Measurements from ENCODE around the gene DGKA. TPM values are rescaled to one million over a fixed set of nuclear protein-coding genes. Genes with fewer than 3 reads are reported as not detected.

The DGKA gene
- 68.2 TPM for total RNA-seq
- 13.2 TPM for polyA plus RNA-seq (ENCODE audit: insufficient read depth, low read depth, low replicate concordance)
- long read RNA-seq, donor 1 = 0 reads
- long read RNA-seq, donor 2 = 0 reads
- long read RNA-seq, donor 3, partial matches to known transcripts = 0 of 1 reads
- long read RNA-seq, donor 3, other reads (novel, unspliced or antisense) = 0 of 1 reads
- long read RNA-seq, donor 4 = 0 reads
- long read RNA-seq, donor 5 = 0 reads
- long read RNA-seq, donor 6, partial matches to known transcripts = 0 of 1 reads
- long read RNA-seq, donor 6, other reads (novel, unspliced or antisense) = 0 of 1 reads
- long read RNA-seq, donor 7, partial matches to known transcripts = 5 of 18 reads
- long read RNA-seq, donor 7, other reads (novel, unspliced or antisense) = 11 of 18 reads
- long read RNA-seq, donor 8 = 0 reads
- long read RNA-seq, donor 9 = 0 reads
- long read RNA-seq, donor 10, partial matches to known transcripts = 0 of 1 reads
- long read RNA-seq, donor 10, other reads (novel, unspliced or antisense) = 0 of 1 reads

DNA sequence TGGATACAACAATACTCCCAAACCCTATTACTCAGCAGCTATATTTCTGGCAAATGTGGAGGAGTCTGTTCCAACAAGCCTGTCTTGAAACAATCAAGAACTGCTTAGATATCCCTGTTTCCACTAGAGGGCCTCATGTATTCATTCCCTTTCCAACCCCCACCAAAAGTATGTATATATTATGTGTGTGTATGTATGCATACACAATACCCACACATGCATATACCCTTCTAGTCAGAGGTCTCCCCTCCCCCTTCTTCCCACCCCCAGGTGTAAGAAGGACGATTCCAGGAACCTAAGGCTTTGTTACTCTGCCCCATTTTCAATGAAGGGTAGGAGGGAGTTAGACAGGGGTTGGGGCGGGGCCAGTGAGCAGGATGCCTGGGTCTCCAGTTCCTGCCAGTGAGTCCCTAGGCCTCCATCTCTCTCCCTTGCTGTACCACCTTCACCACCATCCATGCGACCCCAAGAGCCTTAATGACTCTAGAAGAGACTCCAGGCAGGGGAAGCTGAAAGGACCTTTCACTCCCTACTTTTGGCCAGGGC lies at the start of gene DGKA:
DGKA (plus strand) TSS at position 392 of the 546 bp plus-strand sequence. CDS start 5,342 bp downstream, outside the sequence.
- TF ChIP-seq, protein P1, sequence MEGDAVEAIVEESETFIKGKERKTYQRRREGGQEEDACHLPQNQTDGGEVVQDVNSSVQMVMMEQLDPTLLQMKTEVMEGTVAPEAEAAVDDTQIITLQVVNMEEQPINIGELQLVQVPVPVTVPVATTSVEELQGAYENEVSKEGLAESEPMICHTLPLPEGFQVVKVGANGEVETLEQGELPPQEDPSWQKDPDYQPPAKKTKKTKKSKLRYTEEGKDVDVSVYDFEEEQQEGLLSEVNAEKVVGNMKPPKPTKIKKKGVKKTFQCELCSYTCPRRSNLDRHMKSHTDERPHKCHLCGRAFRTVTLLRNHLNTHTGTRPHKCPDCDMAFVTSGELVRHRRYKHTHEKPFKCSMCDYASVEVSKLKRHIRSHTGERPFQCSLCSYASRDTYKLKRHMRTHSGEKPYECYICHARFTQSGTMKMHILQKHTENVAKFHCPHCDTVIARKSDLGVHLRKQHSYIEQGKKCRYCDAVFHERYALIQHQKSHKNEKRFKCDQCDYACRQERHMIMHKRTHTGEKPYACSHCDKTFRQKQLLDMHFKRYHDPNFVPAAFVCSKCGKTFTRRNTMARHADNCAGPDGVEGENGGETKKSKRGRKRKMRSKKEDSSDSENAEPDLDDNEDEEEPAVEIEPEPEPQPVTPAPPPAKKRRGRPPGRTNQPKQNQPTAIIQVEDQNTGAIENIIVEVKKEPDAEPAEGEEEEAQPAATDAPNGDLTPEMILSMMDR (IDR thresholded peaks at IDR 0.05; ENCODE audit: borderline replicate concordance, extremely low read depth, insufficient read depth) = peak; percentile 31
- H3K36me3 ChIP-seq (ENCODE audit: control insufficient read depth in 2 of 3, insufficient read depth in 3 of 3, low read length in 3 of 3) = no peaks in the 10 kb centered on the region
- intact Hi-C loops (cut with DNase I) = no loop called here
- peak within 1 kb of the TSS; percentile 12 to 83 (median 26) for H3K9ac ChIP-seq (ENCODE audit: low read length in 3 of 3)
- FAIRE-seq = no peak
- peaks cover 0 to 18% (median 1%) of the 10 kb centered on the region in 3 donors for H3K4me1 ChIP-seq (ENCODE audit: control insufficient read depth in 2 of 3, insufficient read depth in 2 of 3, low read depth in 1 of 3, low read length in 3 of 3)
- peak within 1 kb of the TSS; percentile 57 to 71 (median 62) for H3K4me3 ChIP-seq (ENCODE audit: low read length in 3 of 3)
- peak within 1 kb of the TSS; percentile 8 to 33 for H3K27ac ChIP-seq (ENCODE audit: low read depth in 2 of 2, low read length in 2 of 2)
- no peaks in the 10 kb centered on the region for H3K9me3 ChIP-seq (ENCODE audit: control insufficient read depth in 2 of 3, insufficient read depth in 1 of 3, low read length in 3 of 3)
- DNase-seq = peak; percentile 16 to 83 (median 66)
- H3K27me3 ChIP-seq (ENCODE audit: control insufficient read depth, insufficient read depth, low read length) = peaks cover 8% of the 10 kb centered on the region

DNA sequence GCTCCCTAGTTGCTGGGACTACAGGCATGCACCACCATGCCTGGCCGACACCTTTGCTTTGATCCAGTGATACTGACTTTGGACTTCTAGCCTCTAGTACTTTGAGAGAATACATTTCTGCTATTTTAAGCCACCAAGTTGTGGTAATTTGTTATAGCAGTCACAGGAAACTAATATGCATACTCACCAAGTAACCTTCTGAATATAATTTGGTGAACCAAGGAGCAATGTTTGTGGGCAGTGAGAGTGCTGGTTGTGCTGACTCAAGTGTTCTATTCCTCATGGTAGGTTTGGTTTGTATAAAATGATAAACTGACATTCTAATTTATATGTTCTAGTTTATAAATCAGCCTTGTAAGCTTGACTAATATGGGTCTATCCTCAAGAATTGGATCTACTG lies 45.8 kb upstream of the DGKA start:
- DNase-seq = no peak
- no peak for FAIRE-seq

DNA sequence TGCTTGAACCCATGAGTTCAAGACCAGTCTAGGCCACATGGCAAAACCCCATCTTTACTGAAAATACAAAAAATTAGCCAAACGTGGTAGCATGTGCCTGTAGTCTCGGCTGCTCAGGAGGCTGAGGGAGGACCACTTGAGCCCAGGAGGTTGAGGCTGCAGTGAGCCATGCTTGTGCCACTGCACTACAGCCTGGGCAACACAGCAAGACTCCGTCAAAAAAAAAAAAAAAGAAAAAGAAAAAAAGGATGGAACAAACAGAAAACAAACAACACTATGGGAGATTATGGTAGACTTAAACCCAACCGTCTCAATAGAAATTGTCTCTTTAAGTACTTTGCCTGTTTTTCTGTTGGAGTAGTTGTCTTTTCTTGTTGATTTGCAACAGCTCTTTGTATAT lies 39.7 kb upstream of the DGKA start:
- Histone ChIP-seq H3K9ac (ENCODE audit: low read length in 3 of 3) (no peak overlapping the region), H3K4me3 (ENCODE audit: low read length in 3 of 3) (no peak overlapping the region), H3K9me3 (ENCODE audit: control insufficient read depth in 2 of 3, insufficient read depth in 1 of 3, low read length in 3 of 3) (no peaks in the 10 kb centered on the region), H3K27ac (ENCODE audit: low read depth in 2 of 2, low read length in 2 of 2) (no peak overlapping the region), H3K36me3 (ENCODE audit: control insufficient read depth in 2 of 3, insufficient read depth in 3 of 3, low read length in 3 of 3) (no peaks in the 10 kb centered on the region), H3K27me3 (ENCODE audit: control insufficient read depth, insufficient read depth, low read length) (no peaks in the 10 kb centered on the region), H3K4me1 (ENCODE audit: control insufficient read depth in 2 of 3, insufficient read depth in 2 of 3, low read depth in 1 of 3, low read length in 3 of 3) (no peaks in the 10 kb centered on the region)
- intact Hi-C loops (cut with DNase I) = no loop called here
- FAIRE-seq (no peak), DNase-seq (no peak)
- TF ChIP-seq, protein P1 (IDR thresholded peaks at IDR 0.05; ENCODE audit: borderline replicate concordance, extremely low read depth, insufficient read depth) = no peak

More for the DNA sequence above, 45.8 kb upstream of the DGKA start:
- Histone ChIP-seq H3K4me1 (ENCODE audit: control insufficient read depth in 2 of 3, insufficient read depth in 2 of 3, low read depth in 1 of 3, low read length in 3 of 3) (no peaks in the 10 kb centered on the region), H3K27ac (ENCODE audit: low read depth in 2 of 2, low read length in 2 of 2) (no peak overlapping the region), H3K27me3 (ENCODE audit: control insufficient read depth, insufficient read depth, low read length) (no peaks in the 10 kb centered on the region), H3K36me3 (ENCODE audit: control insufficient read depth in 2 of 3, insufficient read depth in 3 of 3, low read length in 3 of 3) (no peaks in the 10 kb centered on the region), H3K9me3 (ENCODE audit: control insufficient read depth in 2 of 3, insufficient read depth in 1 of 3, low read length in 3 of 3) (no peaks in the 10 kb centered on the region), H3K9ac (ENCODE audit: low read length in 3 of 3) (no peak overlapping the region), H3K4me3 (ENCODE audit: low read length in 3 of 3) (no peak overlapping the region)
- TF ChIP-seq, protein P1 (IDR thresholded peaks at IDR 0.05; ENCODE audit: borderline replicate concordance, extremely low read depth, insufficient read depth) = no peak
- intact Hi-C loops (cut with DNase I) = no loop called here

Data from kidney (tissue), 22 donors.